OCI-LY7 (cell line): ENCODE measurements around the gene SLC25A22. TPM values are rescaled to one million over a fixed set of nuclear protein-coding genes. Genes with fewer than 3 reads are reported as not detected.

Source experiments
- BruUV-seq: library from RNA; stranded (reverse); fragments of 400-500 nt; replicated peaks from 2 replicates; lab custom pipeline; 2021; lab: Mats Ljungman, UMichigan
- CTCF ChIA-PET: fragments of 300-600 bp; sonication (Branson Sonifier 250); formaldehyde crosslinking; loops from one replicate; lab custom pipeline; 2022; ENCODE audit warnings: antibody characterized with exemption; ENCODE audit not compliant: unreplicated experiment; lab: Charles Lee
- POLR2A ChIA-PET: fragments of 300-600 bp; sonication (Branson Sonifier 250); formaldehyde crosslinking; loops from one replicate; lab custom pipeline; 2022; ENCODE audit warnings: antibody characterized with exemption; lab: Charles Lee
- DNase-seq: peaks from one replicate; pipeline ENCODE4 v3.0.0-alpha.2; 2015; ENCODE audit warnings: low spot score
- H2AFZ ChIP-seq: fragments of 200-600 bp; sonication (generic), shearing (Covaris generic); 2 replicates; pipeline ENCODE4 v1.6.1; 2014; ENCODE audit warnings: mild to moderate bottlenecking, antibody characterized with exemption, low read length, moderate library complexity
- H3K27ac ChIP-seq: fragments of 200-600 bp; sonication (generic); 2 replicates; pipeline ENCODE4 v1.5.1; 2014; ENCODE audit warnings: mixed run types, low read depth, mild to moderate bottlenecking, moderate library complexity, low read length, inconsistent platforms; ENCODE audit not compliant: poor library complexity, severe bottlenecking
- H3K36me3 ChIP-seq: fragments of 200-600 bp; sonication (generic); 2 replicates; pipeline ENCODE4 v1.6.1; 2014; ENCODE audit warnings: mild to moderate bottlenecking, antibody characterized with exemption, low read length, moderate library complexity, mixed read lengths; ENCODE audit not compliant: insufficient read depth
- H3K4me1 ChIP-seq: fragments of 200-600 bp; sonication (generic); 2 replicates; pipeline ENCODE4 v1.5.1; 2014; ENCODE audit warnings: mild to moderate bottlenecking, low read length; ENCODE audit not compliant: insufficient read depth, poor library complexity, severe bottlenecking
- H3K4me2 ChIP-seq: fragments of 200-600 bp; sonication (generic); 2 replicates; pipeline ENCODE4 v1.6.1; 2014; ENCODE audit warnings: mild to moderate bottlenecking, low read length
- H3K4me3 ChIP-seq: fragments of 200-600 bp; sonication (generic); 2 replicates; pipeline ENCODE4 v1.5.1; 2014; ENCODE audit warnings: mild to moderate bottlenecking, low read depth, low read length; ENCODE audit not compliant: poor library complexity, severe bottlenecking
- H3K79me2 ChIP-seq: fragments of 200-600 bp; sonication (generic); 2 replicates; pipeline ENCODE4 v1.6.1; 2016; ENCODE audit warnings: low read depth, mild to moderate bottlenecking, low read length, moderate library complexity, mixed read lengths; ENCODE audit not compliant: insufficient read depth
- H3K9me2 ChIP-seq: fragments of 200-600 bp; sonication (generic); 2 replicates; pipeline ENCODE4 v1.6.1; 2016; ENCODE audit warnings: mild to moderate bottlenecking, low read length, mixed read lengths; ENCODE audit not compliant: insufficient read depth
- H3K9me3 ChIP-seq: fragments of 200-600 bp; sonication (generic); 2 replicates; pipeline ENCODE4 v1.6.1; 2014; ENCODE audit warnings: mild to moderate bottlenecking, mixed run types, low read length, mixed read lengths
- H4K20me1 ChIP-seq: fragments of 200-600 bp; sonication (generic); 2 replicates; pipeline ENCODE4 v1.6.1; 2014; ENCODE audit warnings: mild to moderate bottlenecking, antibody characterized with exemption, low read length, moderate library complexity, mixed read lengths; ENCODE audit not compliant: insufficient read depth
- CTCF ChIP-seq: fragments of 200-600 bp; sonication (generic); conservative IDR thresholded peaks from 2 replicates; pipeline ENCODE4 v1.5.1; 2014; ENCODE audit warnings: mild to moderate bottlenecking, antibody characterized with exemption, low read length, moderate library complexity, mixed read lengths
- EZH2phosphoT487 ChIP-seq: fragments of 200-600 bp; sonication (generic); IDR thresholded peaks from 2 replicates; pipeline ENCODE4 v1.6.1; 2018; ENCODE audit warnings: low read depth, borderline replicate concordance, mild to moderate bottlenecking, mixed run types, antibody characterized with exemption, low read length, moderate library complexity, mixed read lengths
- intact Hi-C: fragments of 100-400 bp; cut with micrococcal nuclease; formaldehyde crosslinking; loops from one replicate; pipeline ENCODE4 v1.10.0; 2022; ENCODE audit not compliant: unreplicated experiment
- total RNA-seq, 2 experiments: library from RNA; depleted of rRNA in 1 of 2; stranded (reverse); fragments of >200 nt in 1 of 2; shearing (Covaris generic) in 1 of 2; gene quantifications; 2 replicates each; pipeline ENCODE4 v1.2.3, GENCODE V29; 2014 to 2022

The SLC25A22 gene
- total RNA-seq, 2 experiments from 2014 or later, result 30.8 to 50.9 TPM

- intact Hi-C loops, result loop anchor here (1.0 to 5.0 kb wide), 2 partner anchors 29 to 50 kb away; partner anchors contain the start of gene SLC25A22
- Histone ChIP-seq H3K4me3 (peak within 1 kb of the TSS; percentile 93), H3K9me2 (no peaks in the 10 kb centered on the region), H2AFZ (peak within 1 kb of the TSS; percentile 59), H3K4me2 (peak within 1 kb of the TSS; percentile 97), H3K9me3 (no peaks in the 10 kb centered on the region), H4K20me1 (peaks cover 6% of the 10 kb centered on the region; the same call in 1 of the 2 replicates), H3K36me3 (peaks cover 25% of the 10 kb centered on the region), H3K27ac (peak within 1 kb of the TSS; percentile 68), H3K4me1 (peaks cover 22% of the 10 kb centered on the region), H3K79me2 (peaks cover 50% of the 10 kb centered on the region)
- peak; percentile 94 for DNase-seq
- POLR2A ChIA-PET, result interaction anchor here (0.8 to 1.9 kb wide), 7 partner anchors 9 to 73 kb away, joined by 3 to 7 read pairs (median 5); partner anchors contain the start of gene TMEM80
- BruUV-seq, result no TSS peak
- TF ChIP-seq EZH2phosphoT487, result no peak
- peak; percentile 49; the same call in 1 of the 2 replicates for TF ChIP-seq CTCF
- CTCF ChIA-PET, result interaction anchor here (0.5 to 1.2 kb wide), 3 partner anchors 21 to 74 kb away, joined by 3 to 4 read pairs (median 3); no protein-coding TSS in a partner anchor
Measured at GRCh38 chr11:747158-748006, 50.7 kb downstream of the SLC25A22 start, which contains the start of gene TALDO1. Gene TALDO1, plus strand, starts transcription at chr11:747464. Its CDS starts 18 bp downstream, at chr11:747482.

GRCh38 chr11:746289-747157 is 51.6 kb downstream of the SLC25A22 start:
- H3K9me3 ChIP-seq, result no peaks in the 10 kb centered on the region
- H2AFZ ChIP-seq, result peak overlapping the region; percentile 59; the same call in 1 of the 2 replicates
- H3K36me3 ChIP-seq, result peaks cover 22% of the 10 kb centered on the region
- intact Hi-C loops, result loop anchor here (1.0 to 5.0 kb wide), 2 partner anchors 30 to 51 kb away; partner anchors contain the start of gene SLC25A22
- H3K4me3 ChIP-seq, result peak overlapping the region; percentile 93
- no TSS peak for BruUV-seq
- H4K20me1 ChIP-seq, result peaks cover 6% of the 10 kb centered on the region; the same call in 1 of the 2 replicates
- ChIA-PET CTCF (no interaction called here), POLR2A (interaction anchor here (1.2 to 1.9 kb wide), 3 partner anchors 10 to 30 kb away, joined by 5 to 7 read pairs (median 6); no protein-coding TSS in a partner anchor)
- peaks cover 22% of the 10 kb centered on the region for H3K4me1 ChIP-seq
- peak; percentile 35 for DNase-seq
- H3K9me2 ChIP-seq, result no peaks in the 10 kb centered on the region
- peak overlapping the region; percentile 68 for H3K27ac ChIP-seq
- H3K79me2 ChIP-seq, result peaks cover 41% of the 10 kb centered on the region
- H3K4me2 ChIP-seq, result peak overlapping the region; percentile 79
- TF ChIP-seq CTCF (no peak), EZH2phosphoT487 (no peak)
